HCT116 (cell line): ENCODE results near the gene ARSB. TPM values are rescaled to one million over a fixed set of nuclear protein-coding genes. Genes with fewer than 3 reads are reported as not detected.

ENCODE experiments used
- ATAC-seq: fragments of 200-7000 bp; cut with Tn5 transposase; 2 replicates; pipeline ENCODE4 v1.9.1; 2020; ENCODE audit warnings: mild to moderate bottlenecking, moderate library complexity
- BruUV-seq: library from RNA; stranded (reverse); fragments of 400-500 nt; replicated peaks from 2 replicates; lab custom pipeline; 2021; lab: Mats Ljungman, UMichigan
- CTCF ChIA-PET: fragments of 300-600 bp; sonication (Branson Sonifier 250); formaldehyde crosslinking; loops from one replicate; lab custom pipeline; 2021; ENCODE audit warnings: antibody characterized with exemption; lab: Charles Lee
- POLR2A ChIA-PET: fragments of 300-600, 350-600 bp; sonication (Branson Sonifier 250); formaldehyde crosslinking; loops from one replicate; lab custom pipeline; 2021; ENCODE audit warnings: antibody characterized with exemption; lab: Charles Lee
- RAD21 ChIA-PET, 2 experiments: fragments of 300-600 bp; sonication (Branson Sonifier 250); formaldehyde crosslinking; loops; one replicate each; lab custom pipeline; 2023; ENCODE audit warnings: low total read pairs in 2 of 2; ENCODE audit not compliant: uncharacterized antibody in 2 of 2, unreplicated experiment in 2 of 2, low non-redundant PET in 1 of 2; lab: Charles Lee
- DNase-seq: peaks from one replicate; pipeline ENCODE4 v3.0.0-alpha.2; 2010; ENCODE audit warnings: low read depth, low spot score
- H2AFZ ChIP-seq: fragments of 200-600 bp; shearing (Covaris generic), sonication (generic); 2 replicates; pipeline ENCODE4 v1.6.1; 2017; ENCODE audit warnings: low read depth, mixed run types, mixed read lengths, antibody characterized with exemption, low read length; ENCODE audit not compliant: poor library complexity, severe bottlenecking
- H3K27ac ChIP-seq: 2 replicates; pipeline ENCODE4 v1.5.1; 2012; ENCODE audit warnings: low read depth, low read length
- H3K27me3 ChIP-seq: fragments of 200-600 bp; sonication (generic); 2 replicates; pipeline ENCODE4 v1.6.1; 2016; ENCODE audit warnings: mixed run types, low read length, mixed read lengths; ENCODE audit not compliant: insufficient read depth
- H3K36me3 ChIP-seq, 2 experiments: fragments of 200-500 bp in 1 of 2; fragments of 200-600 bp in 1 of 2; sonication (Bioruptor generic) in 1 of 2; sonication (generic) in 1 of 2; 2 replicates each; pipeline versions ENCODE4 v1.5.1 to v1.6.1; 2014 to 2016; ENCODE audit warnings: low read length in 2 of 2, inconsistent platforms in 1 of 2, mixed read lengths in 1 of 2, mixed run types in 1 of 2; ENCODE audit not compliant: insufficient read depth in 2 of 2, control insufficient read depth in 1 of 2
- H3K4me1 ChIP-seq, 2 experiments: fragments of 200-600 bp in 1 of 2; sonication (generic) in 1 of 2; 2 replicates each; pipeline versions ENCODE4 v1.5.1 to v1.6.1; 2012 to 2017; ENCODE audit warnings: low read length in 2 of 2, inconsistent platforms in 1 of 2, mild to moderate bottlenecking in 1 of 2, mixed read lengths in 1 of 2, mixed run types in 1 of 2, moderate library complexity in 1 of 2; ENCODE audit not compliant: insufficient read depth in 2 of 2, control insufficient read depth in 1 of 2
- H3K4me2 ChIP-seq: fragments of 200-600 bp; sonication (generic); 2 replicates; pipeline ENCODE4 v1.6.1; 2017; ENCODE audit warnings: mixed run types, low read length, mixed read lengths
- H3K4me3 ChIP-seq, 2 experiments: fragments of 200-600 bp in 1 of 2; sonication (generic) in 1 of 2; replicated peaks in 1 of 2; 2 replicates each; pipeline ENCODE4 v1.5.1; 2011 to 2016; ENCODE audit warnings: low read length in 2 of 2, control low read depth in 1 of 2, low read depth in 1 of 2, mild to moderate bottlenecking in 1 of 2, mixed read lengths in 1 of 2, mixed run types in 1 of 2
- H3K79me2 ChIP-seq: fragments of 200-600 bp; sonication (generic); 2 replicates; pipeline ENCODE4 v1.6.1; 2017; ENCODE audit warnings: mild to moderate bottlenecking, mixed run types, low read length, moderate library complexity, mixed read lengths; ENCODE audit not compliant: insufficient read depth
- H3K9ac ChIP-seq: fragments of 200-600 bp; sonication (generic); 2 replicates; pipeline ENCODE4 v1.6.1; 2016; ENCODE audit warnings: low read length, mixed read lengths
- H3K9me2 ChIP-seq: fragments of 200-600 bp; sonication (generic), shearing (Covaris generic); 2 replicates; pipeline ENCODE4 v1.6.1; 2017; ENCODE audit warnings: mixed run types, mild to moderate bottlenecking, moderate library complexity; ENCODE audit not compliant: insufficient read depth
- H3K9me3 ChIP-seq, 2 experiments: fragments of 200-500 bp in 1 of 2; fragments of 200-600 bp in 1 of 2; sonication (Bioruptor generic) in 1 of 2; sonication (generic) in 1 of 2; 2 replicates each; pipeline ENCODE4 v1.6.1; 2014 to 2017; ENCODE audit warnings: low read length in 2 of 2, mixed read lengths in 2 of 2, inconsistent platforms in 1 of 2, low read depth in 1 of 2, mild to moderate bottlenecking in 1 of 2, mixed run types in 1 of 2, moderate library complexity in 1 of 2; ENCODE audit not compliant: control insufficient read depth in 1 of 2, insufficient read depth in 1 of 2
- H4K20me1 ChIP-seq: fragments of 200-600 bp; sonication (generic), shearing (Covaris generic); 2 replicates; pipeline ENCODE4 v1.6.1; 2017; ENCODE audit warnings: mixed run types, mild to moderate bottlenecking, moderate library complexity; ENCODE audit not compliant: insufficient read depth
- CBX3 ChIP-seq: IDR thresholded peaks from 2 replicates; pipeline ENCODE4 v1.6.1; 2012; ENCODE audit warnings: low read depth
- EZH2phosphoT487 ChIP-seq: fragments of 200-600 bp; IDR thresholded peaks from 2 replicates; pipeline ENCODE4 v1.6.1; 2018; ENCODE audit warnings: antibody characterized with exemption, borderline replicate concordance
- FOSL1 ChIP-seq: IDR thresholded peaks from 2 replicates; pipeline ENCODE4 v1.6.1; 2012; ENCODE audit warnings: low read depth
- POLR2A ChIP-seq: IDR thresholded peaks from 2 replicates; pipeline ENCODE4 v1.7.0; 2011; ENCODE audit warnings: borderline replicate concordance; ENCODE audit not compliant: insufficient read depth, insufficient read length; ENCODE audit errors: extremely low read depth
- RAD21 ChIP-seq: IDR thresholded peaks from 2 replicates; pipeline ENCODE4 v1.6.1; 2012; ENCODE audit warnings: low read depth, mild to moderate bottlenecking
- SIN3A ChIP-seq: IDR thresholded peaks from 2 replicates; pipeline ENCODE4 v1.6.1; 2012; ENCODE audit warnings: low read depth
- SP1 ChIP-seq: IDR thresholded peaks from 2 replicates; pipeline ENCODE4 v1.6.1; 2012; ENCODE audit warnings: low read depth
- ZFX ChIP-seq: fragments of 450-650 bp; IDR thresholded peaks from 2 replicates; pipeline ENCODE4 v1.6.1; 2017
- ZNF274 ChIP-seq: fragments of 200-500 bp; sonication (Bioruptor generic); IDR thresholded peaks from 2 replicates; pipeline ENCODE4 v1.6.1; 2014; ENCODE audit warnings: mild to moderate bottlenecking, low read depth, low read length, inconsistent platforms
- intact Hi-C: fragments of 100-400 bp; cut with micrococcal nuclease; formaldehyde crosslinking; loops from 2 replicates; pipeline ENCODE4 v1.10.0; 2022
- total RNA-seq: library from RNA; stranded (reverse); gene quantifications from one replicate; pipeline ENCODE4 v1.2.1, GENCODE V29; 2021; ENCODE audit not compliant: unreplicated experiment
- TF ChIP-seq, protein P1 (sequence below): IDR thresholded peaks from 2 replicates; pipeline ENCODE4 v1.6.1; 2011; ENCODE audit warnings: mild to moderate bottlenecking, low read length, moderate library complexity; ENCODE audit not compliant: insufficient replicate concordance; ENCODE audit errors: extremely low read depth
- TF ChIP-seq, protein P2 (sequence below): IDR thresholded peaks from 2 replicates; pipeline ENCODE4 v1.6.1; 2012; ENCODE audit warnings: low read depth
- TF ChIP-seq, protein P3 (sequence below), 3 experiments: fragments of 200-600 bp in 1 of 3; sonication (generic) in 1 of 3; IDR thresholded peaks in 2 of 3; conservative IDR thresholded peaks in 1 of 3; 2 replicates each; pipeline ENCODE4 v1.5.1; 2012 to 2017; ENCODE audit warnings: low read depth in 2 of 3, low read length in 2 of 3, antibody characterized with exemption in 1 of 3, borderline replicate concordance in 1 of 3, control low read depth in 1 of 3, mild to moderate bottlenecking in 1 of 3, mixed read lengths in 1 of 3, mixed run types in 1 of 3, moderate library complexity in 1 of 3; ENCODE audit not compliant: insufficient read depth in 1 of 3
- TF ChIP-seq, protein P4 (sequence below): IDR thresholded peaks from 2 replicates; pipeline ENCODE4 v1.6.1; 2012

The ARSB gene
- total RNA-seq, 1 experiment from 2014 or later = 4.8 TPM

DNA sequence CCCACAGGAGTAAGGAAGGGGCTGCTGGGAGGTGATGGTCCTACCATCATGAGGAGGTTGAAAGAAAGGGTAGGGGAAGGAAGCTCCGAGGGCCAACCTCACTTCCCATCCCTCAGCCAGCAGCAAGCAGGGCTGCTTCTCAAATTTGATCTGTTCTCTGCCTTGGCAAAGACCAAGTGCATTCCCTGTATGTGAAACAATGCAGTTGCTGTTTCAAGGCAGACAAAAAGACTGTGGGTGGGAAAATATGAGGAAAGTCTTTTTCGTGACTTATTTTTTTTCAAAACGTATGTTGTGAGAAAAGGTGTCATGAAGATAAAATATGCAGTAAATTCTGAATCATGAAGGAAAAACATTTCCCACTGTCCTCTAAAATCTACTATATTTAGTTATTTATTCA lies 165.9 kb downstream of the ARSB start:
- Histone ChIP-seq H3K4me3 (no peak overlapping the region), H3K36me3 (no peaks in the 10 kb centered on the region), H3K4me1 (peaks cover 0 to 7% of the 10 kb centered on the region in 2 experiments; a peak in 1 of 4 replicates), H3K79me2 (no peaks in the 10 kb centered on the region), H3K9ac (no peak overlapping the region), H3K9me2 (no peaks in the 10 kb centered on the region), H3K4me2 (no peak overlapping the region), H3K9me3 (no peaks in the 10 kb centered on the region), H2AFZ (no peak overlapping the region), H3K27ac (no peak overlapping the region), H3K27me3 (no peaks in the 10 kb centered on the region), H4K20me1 (no peaks in the 10 kb centered on the region)
- ChIA-PET POLR2A (no interaction called here), CTCF (no interaction called here), RAD21 (no interaction called here)
- ATAC-seq = no peak
- no peak for TF ChIP-seq ZFX
- no peak for TF ChIP-seq RAD21
- no peak for TF ChIP-seq SP1
- no peak for TF ChIP-seq SIN3A
- TF ChIP-seq, protein P1, sequence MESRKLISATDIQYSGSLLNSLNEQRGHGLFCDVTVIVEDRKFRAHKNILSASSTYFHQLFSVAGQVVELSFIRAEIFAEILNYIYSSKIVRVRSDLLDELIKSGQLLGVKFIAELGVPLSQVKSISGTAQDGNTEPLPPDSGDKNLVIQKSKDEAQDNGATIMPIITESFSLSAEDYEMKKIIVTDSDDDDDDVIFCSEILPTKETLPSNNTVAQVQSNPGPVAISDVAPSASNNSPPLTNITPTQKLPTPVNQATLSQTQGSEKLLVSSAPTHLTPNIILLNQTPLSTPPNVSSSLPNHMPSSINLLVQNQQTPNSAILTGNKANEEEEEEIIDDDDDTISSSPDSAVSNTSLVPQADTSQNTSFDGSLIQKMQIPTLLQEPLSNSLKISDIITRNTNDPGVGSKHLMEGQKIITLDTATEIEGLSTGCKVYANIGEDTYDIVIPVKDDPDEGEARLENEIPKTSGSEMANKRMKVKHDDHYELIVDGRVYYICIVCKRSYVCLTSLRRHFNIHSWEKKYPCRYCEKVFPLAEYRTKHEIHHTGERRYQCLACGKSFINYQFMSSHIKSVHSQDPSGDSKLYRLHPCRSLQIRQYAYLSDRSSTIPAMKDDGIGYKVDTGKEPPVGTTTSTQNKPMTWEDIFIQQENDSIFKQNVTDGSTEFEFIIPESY = no peak
- TF ChIP-seq, protein P2, sequence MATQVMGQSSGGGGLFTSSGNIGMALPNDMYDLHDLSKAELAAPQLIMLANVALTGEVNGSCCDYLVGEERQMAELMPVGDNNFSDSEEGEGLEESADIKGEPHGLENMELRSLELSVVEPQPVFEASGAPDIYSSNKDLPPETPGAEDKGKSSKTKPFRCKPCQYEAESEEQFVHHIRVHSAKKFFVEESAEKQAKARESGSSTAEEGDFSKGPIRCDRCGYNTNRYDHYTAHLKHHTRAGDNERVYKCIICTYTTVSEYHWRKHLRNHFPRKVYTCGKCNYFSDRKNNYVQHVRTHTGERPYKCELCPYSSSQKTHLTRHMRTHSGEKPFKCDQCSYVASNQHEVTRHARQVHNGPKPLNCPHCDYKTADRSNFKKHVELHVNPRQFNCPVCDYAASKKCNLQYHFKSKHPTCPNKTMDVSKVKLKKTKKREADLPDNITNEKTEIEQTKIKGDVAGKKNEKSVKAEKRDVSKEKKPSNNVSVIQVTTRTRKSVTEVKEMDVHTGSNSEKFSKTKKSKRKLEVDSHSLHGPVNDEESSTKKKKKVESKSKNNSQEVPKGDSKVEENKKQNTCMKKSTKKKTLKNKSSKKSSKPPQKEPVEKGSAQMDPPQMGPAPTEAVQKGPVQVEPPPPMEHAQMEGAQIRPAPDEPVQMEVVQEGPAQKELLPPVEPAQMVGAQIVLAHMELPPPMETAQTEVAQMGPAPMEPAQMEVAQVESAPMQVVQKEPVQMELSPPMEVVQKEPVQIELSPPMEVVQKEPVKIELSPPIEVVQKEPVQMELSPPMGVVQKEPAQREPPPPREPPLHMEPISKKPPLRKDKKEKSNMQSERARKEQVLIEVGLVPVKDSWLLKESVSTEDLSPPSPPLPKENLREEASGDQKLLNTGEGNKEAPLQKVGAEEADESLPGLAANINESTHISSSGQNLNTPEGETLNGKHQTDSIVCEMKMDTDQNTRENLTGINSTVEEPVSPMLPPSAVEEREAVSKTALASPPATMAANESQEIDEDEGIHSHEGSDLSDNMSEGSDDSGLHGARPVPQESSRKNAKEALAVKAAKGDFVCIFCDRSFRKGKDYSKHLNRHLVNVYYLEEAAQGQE = no peak
- no peak for TF ChIP-seq EZH2phosphoT487
- no peak for TF ChIP-seq ZNF274
- no peak for TF ChIP-seq FOSL1
- TF ChIP-seq, protein P3, sequence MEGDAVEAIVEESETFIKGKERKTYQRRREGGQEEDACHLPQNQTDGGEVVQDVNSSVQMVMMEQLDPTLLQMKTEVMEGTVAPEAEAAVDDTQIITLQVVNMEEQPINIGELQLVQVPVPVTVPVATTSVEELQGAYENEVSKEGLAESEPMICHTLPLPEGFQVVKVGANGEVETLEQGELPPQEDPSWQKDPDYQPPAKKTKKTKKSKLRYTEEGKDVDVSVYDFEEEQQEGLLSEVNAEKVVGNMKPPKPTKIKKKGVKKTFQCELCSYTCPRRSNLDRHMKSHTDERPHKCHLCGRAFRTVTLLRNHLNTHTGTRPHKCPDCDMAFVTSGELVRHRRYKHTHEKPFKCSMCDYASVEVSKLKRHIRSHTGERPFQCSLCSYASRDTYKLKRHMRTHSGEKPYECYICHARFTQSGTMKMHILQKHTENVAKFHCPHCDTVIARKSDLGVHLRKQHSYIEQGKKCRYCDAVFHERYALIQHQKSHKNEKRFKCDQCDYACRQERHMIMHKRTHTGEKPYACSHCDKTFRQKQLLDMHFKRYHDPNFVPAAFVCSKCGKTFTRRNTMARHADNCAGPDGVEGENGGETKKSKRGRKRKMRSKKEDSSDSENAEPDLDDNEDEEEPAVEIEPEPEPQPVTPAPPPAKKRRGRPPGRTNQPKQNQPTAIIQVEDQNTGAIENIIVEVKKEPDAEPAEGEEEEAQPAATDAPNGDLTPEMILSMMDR (IDR thresholded peaks at IDR 0.05 in 2 of 3, conservative IDR thresholded peaks at IDR 0.05 in 1 of 3; ENCODE audit: borderline replicate concordance in 1 of 3, insufficient read depth in 1 of 3, low read depth in 2 of 3, low read length in 2 of 3) = no peak
- TF ChIP-seq, protein P4, sequence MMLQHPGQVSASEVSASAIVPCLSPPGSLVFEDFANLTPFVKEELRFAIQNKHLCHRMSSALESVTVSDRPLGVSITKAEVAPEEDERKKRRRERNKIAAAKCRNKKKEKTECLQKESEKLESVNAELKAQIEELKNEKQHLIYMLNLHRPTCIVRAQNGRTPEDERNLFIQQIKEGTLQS = no peak
- TF ChIP-seq POLR2A = no peak
- no peak for TF ChIP-seq CBX3
- intact Hi-C loops = no loop called here
- no peak for DNase-seq
- no TSS peak for BruUV-seq
